DND-41 (cell line): ENCODE measurements around the gene SLC12A8.

ENCODE experiments used
- ATAC-seq: fragments of 200-7000 bp; cut with Tn5 transposase; 3 replicates; pipeline ENCODE4 v1.9.1; 2021; ENCODE audit warnings: low read depth; ENCODE audit not compliant: insufficient read depth
- DNase-seq: peaks from one replicate; pipeline ENCODE4 v3.0.0-alpha.2; 2020
- H2AFZ ChIP-seq: 2 replicates; pipeline ENCODE4 v1.6.0; 2012; ENCODE audit warnings: low read depth, low read length
- H3K27ac ChIP-seq: 2 replicates; pipeline ENCODE4 v1.5.1; 2012; ENCODE audit warnings: low read length, inconsistent platforms
- H3K27me3 ChIP-seq: fragments of 200-600 bp; sonication (generic); 2 replicates; pipeline ENCODE4 v1.6.0; 2012; ENCODE audit warnings: low read length, mild to moderate bottlenecking, inconsistent platforms; ENCODE audit not compliant: insufficient read depth, poor library complexity
- H3K36me3 ChIP-seq: 2 replicates; pipeline ENCODE4 v1.5.1; 2012; ENCODE audit warnings: low read length, inconsistent platforms; ENCODE audit not compliant: insufficient read depth
- H3K4me1 ChIP-seq: 2 replicates; pipeline ENCODE4 v1.5.1; 2012; ENCODE audit warnings: mild to moderate bottlenecking, low read length; ENCODE audit not compliant: insufficient read depth
- H3K4me2 ChIP-seq: 2 replicates; pipeline ENCODE4 v1.6.0; 2012; ENCODE audit warnings: mild to moderate bottlenecking, moderate library complexity, low read length, inconsistent platforms; ENCODE audit not compliant: insufficient read depth
- H3K4me3 ChIP-seq, 2 experiments: fragments of 200-600 bp in 1 of 2; shearing (Covaris generic) in 1 of 2; 2 replicates each; pipeline ENCODE4 v1.5.1; 2012 to 2016; ENCODE audit warnings: inconsistent platforms in 2 of 2, low read length in 2 of 2, mild to moderate bottlenecking in 2 of 2, low read depth in 1 of 2, moderate library complexity in 1 of 2
- H3K79me2 ChIP-seq: 2 replicates; pipeline ENCODE4 v1.6.0; 2012; ENCODE audit warnings: low read length, inconsistent platforms; ENCODE audit not compliant: insufficient read depth
- H3K9ac ChIP-seq: 2 replicates; pipeline ENCODE4 v1.6.0; 2012; ENCODE audit warnings: low read depth, mild to moderate bottlenecking, inconsistent platforms, low read length, moderate library complexity
- H3K9me3 ChIP-seq: 2 replicates; pipeline ENCODE4 v1.5.1; 2012; ENCODE audit warnings: low read length, moderate library complexity, mild to moderate bottlenecking, inconsistent platforms; ENCODE audit not compliant: insufficient read depth, severe bottlenecking
- H4K20me1 ChIP-seq: 2 replicates; pipeline ENCODE4 v1.6.0; 2012; ENCODE audit warnings: low read length; ENCODE audit not compliant: insufficient read depth
- CTCF ChIP-seq: IDR thresholded peaks from 2 replicates; pipeline ENCODE4 v1.5.1; 2012; ENCODE audit warnings: borderline replicate concordance, low read length, moderate library complexity, mild to moderate bottlenecking; ENCODE audit not compliant: poor library complexity, severe bottlenecking; ENCODE audit errors: extremely low read depth
- EZH2 ChIP-seq: IDR thresholded peaks from 3 replicates; pipeline ENCODE4 v1.6.1; 2012; ENCODE audit warnings: borderline replicate concordance, low read depth, mild to moderate bottlenecking, moderate library complexity, low read length, inconsistent platforms; ENCODE audit not compliant: severe bottlenecking

SLC12A8 gene

GRCh38 chr3:125059488-125060245 lies 152.9 kb downstream of the SLC12A8 start:
- H4K20me1 ChIP-seq, result no peaks in the 10 kb centered on the region

DNA sequence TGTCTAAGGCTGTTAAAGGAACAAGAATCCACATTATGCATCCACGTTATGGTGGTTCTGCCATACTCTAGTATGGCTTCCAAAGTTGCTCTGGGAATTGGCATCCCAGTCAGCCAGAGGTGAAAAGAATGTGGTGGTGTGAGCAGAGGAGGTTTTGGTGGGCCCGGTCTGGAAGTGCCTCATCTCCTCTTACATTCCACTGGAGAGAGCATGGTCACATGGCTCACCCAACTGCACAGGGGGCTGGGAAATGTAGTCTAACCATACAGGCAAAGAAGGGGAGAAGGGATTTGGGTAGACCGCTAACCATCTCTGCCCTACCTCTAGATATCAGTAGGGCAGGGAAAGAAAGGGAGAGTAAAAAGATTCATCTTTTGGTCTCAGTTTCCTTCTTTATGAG lies 153.6 kb downstream of the SLC12A8 start:
- peaks cover 19% of the 10 kb centered on the region for H3K4me1 ChIP-seq
- no peaks in the 10 kb centered on the region for H4K20me1 ChIP-seq
- H3K4me3 ChIP-seq, result no peak overlapping the region
- no peaks in the 10 kb centered on the region for H3K79me2 ChIP-seq
- H3K4me2 ChIP-seq, result no peak overlapping the region
- no peak overlapping the region for H3K9ac ChIP-seq
- TF ChIP-seq CTCF, result no peak
- TF ChIP-seq EZH2, result no peak
- no peak for ATAC-seq
- no peak overlapping the region for H3K27ac ChIP-seq
- H3K9me3 ChIP-seq, result no peaks in the 10 kb centered on the region
- H2AFZ ChIP-seq, result no peak overlapping the region
- DNase-seq, result no peak
- H3K27me3 ChIP-seq, result peaks cover 55% of the 10 kb centered on the region
- H3K36me3 ChIP-seq, result no peaks in the 10 kb centered on the region

More at GRCh38 chr3:125059488-125060245, 152.9 kb downstream of the SLC12A8 start:
- Histone ChIP-seq H3K9me3 (no peaks in the 10 kb centered on the region), H3K79me2 (no peaks in the 10 kb centered on the region), H3K36me3 (no peaks in the 10 kb centered on the region), H3K27ac (no peak overlapping the region), H3K4me2 (no peak overlapping the region), H3K27me3 (peaks cover 55% of the 10 kb centered on the region), H3K9ac (no peak overlapping the region), H3K4me3 (no peak overlapping the region), H2AFZ (no peak overlapping the region), H3K4me1 (peaks cover 12% of the 10 kb centered on the region)
- no peak for TF ChIP-seq CTCF
- TF ChIP-seq EZH2, result no peak
- DNase-seq (no peak), ATAC-seq (no peak)

- H3K9me3 ChIP-seq, result no peaks in the 10 kb centered on the region
- no peak for DNase-seq
- H3K9ac ChIP-seq, result no peak overlapping the region
- ATAC-seq, result no peak
- no peak overlapping the region for H3K27ac ChIP-seq
- no peak overlapping the region for H2AFZ ChIP-seq
- no peak overlapping the region for H3K4me3 ChIP-seq
- no peak for TF ChIP-seq EZH2
- no peak for TF ChIP-seq CTCF
- H4K20me1 ChIP-seq, result 0 out of 2 replicates have a peak, but pooled peaks cover 3% of the 10 kb centered on the region
- peaks cover 54% of the 10 kb centered on the region for H3K27me3 ChIP-seq
- no peaks in the 10 kb centered on the region for H3K36me3 ChIP-seq
- H3K4me2 ChIP-seq, result no peak overlapping the region
- peaks cover 24% of the 10 kb centered on the region for H3K4me1 ChIP-seq
- H3K79me2 ChIP-seq, result no peaks in the 10 kb centered on the region
Measured at GRCh38 chr3:125058529-125058928, 154.0 kb downstream of the SLC12A8 start.
